ENCODE data around the gene CDH4. TPM values are rescaled to one million over a fixed set of nuclear protein-coding genes. Genes with fewer than 3 reads are reported as not detected.

The CDH4 gene
- total and polyA plus RNA-seq, 2 donors from 2014 or later = 1.1 TPM; not detected in 1

- FAIRE-seq (no peak), DNase-seq (peak in 2 of 5 donors; percentile 25 to 29)
- Histone ChIP-seq H3K9ac (ENCODE audit: low read length in 3 of 3) (no peak overlapping the region), H3K27me3 (ENCODE audit: control insufficient read depth, insufficient read depth, low read length) (no peaks in the 10 kb centered on the region), H3K9me3 (ENCODE audit: control insufficient read depth in 2 of 3, insufficient read depth in 1 of 3, low read length in 3 of 3) (peaks cover 0 to 13% (median 0%) of the 10 kb centered on the region in 3 donors), H3K36me3 (ENCODE audit: control insufficient read depth in 2 of 3, insufficient read depth in 3 of 3, low read length in 3 of 3) (no peaks in the 10 kb centered on the region), H3K4me1 (ENCODE audit: control insufficient read depth in 2 of 3, insufficient read depth in 2 of 3, low read depth in 1 of 3, low read length in 3 of 3) (no peaks in the 10 kb centered on the region), H3K4me3 (ENCODE audit: low read length in 3 of 3) (no peak overlapping the region), H3K27ac (ENCODE audit: low read depth in 2 of 2, low read length in 2 of 2) (no peak overlapping the region)
- intact Hi-C loops (cut with DNase I) = no loop called here
- TF ChIP-seq CTCF (IDR thresholded peaks at IDR 0.05; ENCODE audit: borderline replicate concordance, extremely low read depth, insufficient read depth) = no peak
These were observed 348.0 kb downstream of the CDH4 start for GRCh38 chr20:61600016-61600415.

- Histone ChIP-seq H3K36me3 (ENCODE audit: control insufficient read depth in 2 of 3, insufficient read depth in 3 of 3, low read length in 3 of 3) (no peaks in the 10 kb centered on the region), H3K4me1 (ENCODE audit: control insufficient read depth in 2 of 3, insufficient read depth in 2 of 3, low read depth in 1 of 3, low read length in 3 of 3) (no peaks in the 10 kb centered on the region), H3K4me3 (ENCODE audit: low read length in 3 of 3) (no peak overlapping the region), H3K27me3 (ENCODE audit: control insufficient read depth, insufficient read depth, low read length) (no peaks in the 10 kb centered on the region), H3K27ac (ENCODE audit: low read depth in 2 of 2, low read length in 2 of 2) (no peak overlapping the region), H3K9me3 (ENCODE audit: control insufficient read depth in 2 of 3, insufficient read depth in 1 of 3, low read length in 3 of 3) (peaks cover 0 to 13% (median 0%) of the 10 kb centered on the region in 3 donors), H3K9ac (ENCODE audit: low read length in 3 of 3) (no peak overlapping the region)
- FAIRE-seq (no peak), DNase-seq (peak in 1 of 5 donors; percentile 61)
- TF ChIP-seq CTCF (IDR thresholded peaks at IDR 0.05; ENCODE audit: borderline replicate concordance, extremely low read depth, insufficient read depth) = no peak
- intact Hi-C loops (cut with DNase I) = no loop called here
These were observed 349.3 kb downstream of the CDH4 start for GRCh38 chr20:61601361-61601760.

GRCh38 chr20:61601853-61602252 is 349.8 kb downstream of the CDH4 start:
- H3K9ac ChIP-seq (ENCODE audit: low read length in 3 of 3) = no peak overlapping the region
- intact Hi-C loops (cut with DNase I) = no loop called here
- H3K9me3 ChIP-seq (ENCODE audit: control insufficient read depth in 2 of 3, insufficient read depth in 1 of 3, low read length in 3 of 3) = peaks cover 0 to 13% (median 0%) of the 10 kb centered on the region in 3 donors
- DNase-seq (peak in 1 of 5 donors; percentile 45), FAIRE-seq (no peak)
- no peaks in the 10 kb centered on the region for H3K4me1 ChIP-seq (ENCODE audit: control insufficient read depth in 2 of 3, insufficient read depth in 2 of 3, low read depth in 1 of 3, low read length in 3 of 3)
- H3K27me3 ChIP-seq (ENCODE audit: control insufficient read depth, insufficient read depth, low read length) = no peaks in the 10 kb centered on the region
- H3K4me3 ChIP-seq (ENCODE audit: low read length in 3 of 3) = no peak overlapping the region
- TF ChIP-seq CTCF (IDR thresholded peaks at IDR 0.05; ENCODE audit: borderline replicate concordance, extremely low read depth, insufficient read depth) = no peak
- H3K36me3 ChIP-seq (ENCODE audit: control insufficient read depth in 2 of 3, insufficient read depth in 3 of 3, low read length in 3 of 3) = no peaks in the 10 kb centered on the region
- no peak overlapping the region for H3K27ac ChIP-seq (ENCODE audit: low read depth in 2 of 2, low read length in 2 of 2)

- H3K4me3 ChIP-seq (ENCODE audit: low read length in 3 of 3) = no peak overlapping the region
- no peaks in the 10 kb centered on the region for H3K4me1 ChIP-seq (ENCODE audit: control insufficient read depth in 2 of 3, insufficient read depth in 2 of 3, low read depth in 1 of 3, low read length in 3 of 3)
- TF ChIP-seq CTCF (IDR thresholded peaks at IDR 0.05; ENCODE audit: borderline replicate concordance, extremely low read depth, insufficient read depth) = no peak
- DNase-seq = peak in 1 of 5 donors; percentile 11
- H3K9me3 ChIP-seq (ENCODE audit: control insufficient read depth in 2 of 3, insufficient read depth in 1 of 3, low read length in 3 of 3) = peaks cover 0 to 13% (median 0%) of the 10 kb centered on the region in 3 donors
- H3K27ac ChIP-seq (ENCODE audit: low read depth in 2 of 2, low read length in 2 of 2) = no peak overlapping the region
- H3K36me3 ChIP-seq (ENCODE audit: control insufficient read depth in 2 of 3, insufficient read depth in 3 of 3, low read length in 3 of 3) = no peaks in the 10 kb centered on the region
- H3K27me3 ChIP-seq (ENCODE audit: control insufficient read depth, insufficient read depth, low read length) = no peaks in the 10 kb centered on the region
- FAIRE-seq = no peak
- H3K9ac ChIP-seq (ENCODE audit: low read length in 3 of 3) = no peak overlapping the region
- intact Hi-C loops (cut with DNase I) = no loop called here
These were observed 351.7 kb downstream of the CDH4 start for GRCh38 chr20:61603715-61604114.

Measured in kidney (tissue), 14 donors.